Fibroblast of pulmonary artery (primary cell): ENCODE data around the gene BRI3BP.

Experiments used
- DNase-seq: peaks from one replicate; pipeline ENCODE4 v3.0.0-alpha.2; 2010; ENCODE audit warnings: low read depth
- H3K4me3 ChIP-seq: replicated peaks from 2 replicates; pipeline ENCODE4 v1.5.1; 2011; ENCODE audit warnings: low read depth, mild to moderate bottlenecking, control low read depth, low read length, moderate library complexity
- TF ChIP-seq, protein P1 (sequence below): IDR thresholded peaks from 2 replicates; pipeline ENCODE4 v1.5.1; 2011; ENCODE audit warnings: mild to moderate bottlenecking, control low read depth, low read length, inconsistent platforms; ENCODE audit errors: missing control alignments

BRI3BP gene

DNA sequence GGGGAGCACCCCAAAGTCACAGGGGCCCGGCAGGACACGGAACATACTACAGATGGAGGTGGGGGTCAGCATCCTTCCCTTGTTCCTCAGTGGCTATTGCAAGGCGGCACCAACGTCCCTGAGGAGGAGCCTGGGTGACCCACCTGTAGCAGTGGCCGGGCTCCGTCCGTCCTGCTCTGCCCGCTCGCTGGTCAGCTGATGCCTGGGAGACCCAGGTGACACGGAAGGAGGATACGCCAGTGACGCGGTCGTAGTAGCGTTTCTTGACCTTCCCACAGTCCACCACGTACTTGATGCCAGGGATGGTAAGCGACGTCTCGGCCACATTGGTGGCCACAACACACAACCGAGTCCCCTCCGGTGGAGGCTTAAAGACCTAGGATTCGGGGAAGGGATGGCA is 29.2 kb upstream of the BRI3BP start:
- TF ChIP-seq, protein P1, sequence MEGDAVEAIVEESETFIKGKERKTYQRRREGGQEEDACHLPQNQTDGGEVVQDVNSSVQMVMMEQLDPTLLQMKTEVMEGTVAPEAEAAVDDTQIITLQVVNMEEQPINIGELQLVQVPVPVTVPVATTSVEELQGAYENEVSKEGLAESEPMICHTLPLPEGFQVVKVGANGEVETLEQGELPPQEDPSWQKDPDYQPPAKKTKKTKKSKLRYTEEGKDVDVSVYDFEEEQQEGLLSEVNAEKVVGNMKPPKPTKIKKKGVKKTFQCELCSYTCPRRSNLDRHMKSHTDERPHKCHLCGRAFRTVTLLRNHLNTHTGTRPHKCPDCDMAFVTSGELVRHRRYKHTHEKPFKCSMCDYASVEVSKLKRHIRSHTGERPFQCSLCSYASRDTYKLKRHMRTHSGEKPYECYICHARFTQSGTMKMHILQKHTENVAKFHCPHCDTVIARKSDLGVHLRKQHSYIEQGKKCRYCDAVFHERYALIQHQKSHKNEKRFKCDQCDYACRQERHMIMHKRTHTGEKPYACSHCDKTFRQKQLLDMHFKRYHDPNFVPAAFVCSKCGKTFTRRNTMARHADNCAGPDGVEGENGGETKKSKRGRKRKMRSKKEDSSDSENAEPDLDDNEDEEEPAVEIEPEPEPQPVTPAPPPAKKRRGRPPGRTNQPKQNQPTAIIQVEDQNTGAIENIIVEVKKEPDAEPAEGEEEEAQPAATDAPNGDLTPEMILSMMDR = no peak
- DNase-seq = no peak
- no peak overlapping the region for H3K4me3 ChIP-seq

DNA sequence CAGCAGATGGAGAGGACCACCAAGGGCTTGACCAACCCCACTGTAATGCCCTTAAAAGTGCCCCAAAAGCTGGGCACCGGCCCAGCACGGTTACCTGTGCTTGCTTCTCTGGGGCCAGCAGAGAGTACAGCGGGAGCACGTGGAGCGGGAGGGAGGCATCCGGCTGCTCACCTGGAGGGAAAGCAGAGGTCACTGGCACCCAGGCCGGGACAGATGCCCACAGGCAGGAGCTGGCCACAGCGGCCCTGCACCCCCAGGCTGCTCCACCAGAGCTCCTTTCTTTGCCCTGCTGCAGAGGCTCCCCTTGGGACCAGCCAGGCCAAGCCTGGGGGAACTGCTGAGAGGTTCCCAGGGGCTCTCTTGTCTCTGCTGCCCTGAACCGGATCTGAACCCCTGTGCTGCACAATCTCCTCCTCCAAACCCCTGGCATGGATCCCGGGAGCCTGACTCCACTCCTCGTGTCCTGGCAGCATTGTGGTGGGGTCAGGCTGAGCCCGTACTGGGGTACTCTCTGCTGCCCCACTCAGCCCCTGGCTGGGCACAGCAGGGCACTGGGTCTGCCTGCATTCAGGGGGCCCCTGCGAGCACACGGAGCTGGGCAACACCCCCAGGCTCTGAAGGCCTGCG is 28.5 kb upstream of the BRI3BP start:
- no peak for DNase-seq
- H3K4me3 ChIP-seq = no peak overlapping the region
- TF ChIP-seq, protein P1 = no peak

DNA sequence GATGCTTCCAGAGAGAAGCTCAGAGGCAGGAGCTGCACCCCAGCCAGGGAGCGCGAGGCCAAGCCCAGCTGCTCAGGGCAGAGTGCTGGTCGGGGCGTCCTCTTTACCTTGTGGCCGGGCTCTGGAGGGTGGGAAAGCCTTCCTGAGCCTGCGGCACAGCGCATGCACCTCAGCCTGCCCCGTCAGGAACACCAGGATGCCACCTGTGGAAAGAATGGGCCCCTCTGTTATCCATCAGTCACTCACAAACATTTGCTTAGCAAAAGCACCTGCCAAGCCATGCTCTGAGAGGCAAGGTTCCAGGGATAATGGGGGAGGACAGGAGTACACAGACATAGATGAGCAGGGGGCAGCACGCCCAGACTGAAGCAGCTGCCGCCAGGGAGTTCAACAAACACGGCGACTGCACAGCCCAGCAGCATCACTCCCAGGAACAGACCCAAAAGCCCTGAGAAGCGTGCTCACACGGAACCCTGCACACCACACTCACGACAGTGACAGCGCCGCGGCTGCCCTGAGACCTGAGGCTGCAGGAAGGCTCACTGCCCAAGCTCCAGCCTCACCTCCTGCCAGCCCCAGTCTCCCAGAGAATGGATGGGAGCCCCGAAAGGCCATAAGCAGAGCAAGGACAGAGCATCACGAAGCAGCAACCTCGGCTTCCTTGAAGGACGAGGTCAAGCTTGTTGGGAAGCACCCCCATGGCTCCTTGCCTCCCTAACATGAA is 26.3 kb upstream of the BRI3BP start:
- no peak overlapping the region for H3K4me3 ChIP-seq
- no peak for DNase-seq
- TF ChIP-seq, protein P1 = no peak

DNA sequence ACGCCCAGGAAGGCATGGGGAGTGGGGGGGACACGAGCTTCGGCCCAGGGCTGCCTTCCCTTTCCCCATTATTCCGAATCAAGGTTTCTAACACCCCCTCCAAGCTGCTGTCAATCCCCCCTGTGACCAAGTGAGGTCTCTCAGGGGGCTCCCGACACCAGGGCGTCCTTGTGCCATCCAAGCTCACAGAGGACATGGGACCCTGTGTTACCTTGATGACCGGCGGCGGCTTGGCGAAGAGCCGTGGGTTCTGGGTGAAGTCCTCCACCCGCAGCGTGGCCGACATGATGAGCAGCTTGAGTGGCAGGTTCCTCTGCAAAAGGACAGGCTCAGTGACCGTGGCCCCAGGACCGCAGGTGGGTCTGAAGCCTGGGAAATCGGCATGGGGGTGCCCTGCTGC is 24.8 kb upstream of the BRI3BP start:
- H3K4me3 ChIP-seq = no peak overlapping the region
- TF ChIP-seq, protein P1 = no peak
- DNase-seq = no peak

DNA sequence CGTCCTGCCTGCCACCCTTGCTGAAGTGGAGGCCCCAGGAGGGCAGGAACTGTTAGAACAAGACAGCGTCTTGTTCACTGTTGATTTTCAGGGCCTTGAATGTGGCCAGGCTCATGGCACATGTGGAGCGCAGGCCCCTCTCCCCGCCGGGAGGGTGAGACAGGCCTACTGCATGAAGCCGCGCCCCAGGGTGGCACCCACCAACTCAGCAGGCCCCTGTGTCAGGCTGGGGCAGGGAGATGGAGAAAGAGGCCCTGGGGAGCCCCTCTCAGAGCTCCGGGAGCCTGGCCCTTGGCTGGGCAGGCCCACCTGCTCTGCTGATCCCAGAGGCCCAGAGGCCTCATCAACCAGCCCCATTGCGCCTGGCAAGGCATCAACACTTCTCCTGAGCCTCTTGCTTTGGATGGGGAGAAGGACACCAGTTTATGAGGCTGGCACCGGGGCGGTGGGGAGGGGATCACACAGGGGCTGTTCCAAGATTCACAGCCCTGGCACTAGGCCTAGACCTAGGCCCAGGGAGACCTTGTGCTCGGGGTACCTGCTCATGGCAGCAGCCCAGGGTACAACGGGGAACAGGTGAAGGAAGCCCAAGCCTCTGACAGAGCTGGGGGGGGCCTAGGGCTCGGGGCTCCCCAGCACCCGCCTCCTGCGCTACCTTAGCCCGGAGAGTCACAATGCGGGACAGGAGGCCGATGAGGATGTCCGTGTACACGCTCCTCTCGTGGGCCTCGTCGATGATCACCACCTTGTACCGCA is 22.6 kb upstream of the BRI3BP start:
- no peak for DNase-seq
- H3K4me3 ChIP-seq = no peak overlapping the region
- TF ChIP-seq, protein P1 = no peak

DNA sequence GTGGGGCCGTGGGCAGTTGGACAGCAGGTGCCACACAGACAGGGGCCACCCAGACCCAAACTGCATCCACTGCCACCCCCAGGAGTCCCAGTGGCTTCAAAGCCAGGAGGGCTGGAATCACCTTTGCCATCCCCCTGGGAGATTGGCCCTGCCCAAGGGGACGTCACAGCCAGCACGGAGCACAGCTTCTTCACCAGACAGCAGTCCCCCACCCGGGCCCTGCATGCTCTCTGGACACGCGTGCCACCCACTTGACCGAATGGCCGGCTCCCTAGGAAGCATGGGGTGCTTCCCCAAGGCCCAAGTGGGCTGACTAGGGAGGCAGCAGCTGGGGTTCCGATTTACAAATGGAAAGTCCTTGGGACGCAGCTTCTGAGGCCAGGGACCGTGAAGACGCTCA is 21.8 kb upstream of the BRI3BP start:
- TF ChIP-seq, protein P1 = no peak
- no peak overlapping the region for H3K4me3 ChIP-seq
- no peak for DNase-seq
